Measurements from ENCODE around the gene ENO2. TPM values are rescaled to one million over a fixed set of nuclear protein-coding genes. Genes with fewer than 3 reads are reported as not detected.
A peak's percentile ranks its signal among the peaks of the same experiment; 100 is the strongest.

Gene ENO2
- total RNA-seq, 1 experiment from 2014 or later, result 33.5 TPM

- DNase-seq (ENCODE audit: low read depth, low spot score), result no peak
- no peak overlapping the region for H3K27ac ChIP-seq (ENCODE audit: low read length)
- ATAC-seq, result no peak
- H3K4me3 ChIP-seq (ENCODE audit: low read depth in 2 of 2, low read length in 2 of 2), result no peak overlapping the region
- in situ Hi-C loops (cut with HindIII; ENCODE audit: low pct_unique_long_range_greater_than_20kb, low sequenced_read_pairs), result no loop called here
- H3K4me1 ChIP-seq (ENCODE audit: control insufficient read depth, insufficient read depth, low read length), result peaks cover 17% of the 10 kb centered on the region
- H3K27me3 ChIP-seq (ENCODE audit: control insufficient read depth, insufficient read depth, low read length), result no peaks in the 10 kb centered on the region
- peaks cover 11% of the 10 kb centered on the region for H3K36me3 ChIP-seq (ENCODE audit: control insufficient read depth, insufficient read depth, low read length)
- H3K9me3 ChIP-seq (ENCODE audit: control insufficient read depth, insufficient read depth, low read depth, low read length), result no peaks in the 10 kb centered on the region
- POLR2A ChIA-PET, result no interaction called here
- CTCF ChIA-PET, result interaction anchor here (0.6 kb wide), 1 partner anchor 149 kb away, joined by 5 read pairs; no protein-coding TSS in a partner anchor
- TF ChIP-seq CTCF (IDR thresholded peaks at IDR 0.05) (no peak), REST (IDR thresholded peaks at IDR 0.05; ENCODE audit: insufficient read depth in 1 of 2, low read depth in 2 of 2, low read length in 1 of 2) (no peak), TCF7L2 (IDR thresholded peaks at IDR 0.05; ENCODE audit: low read depth, low read length) (no peak), SIN3A (IDR thresholded peaks at IDR 0.05; ENCODE audit: borderline replicate concordance, insufficient read depth, low read depth, low read length) (no peak), POLR2AphosphoS5 (IDR thresholded peaks at IDR 0.05; ENCODE audit: low read depth, low read length) (no peak)
- BruUV-seq (replicated peaks), result no TSS peak
- intact Hi-C loops (cut with micrococcal nuclease; ENCODE audit: unreplicated experiment), result no loop called here
Measured at GRCh38 chr12:6963016-6963731, 48.8 kb downstream of the ENO2 start.

- DNase-seq (ENCODE audit: low read depth, low spot score) (no peak), ATAC-seq (no peak)
- CTCF ChIA-PET, result interaction anchor here (1.3 kb wide), 1 partner anchor 15 kb away, joined by 3 read pairs; no protein-coding TSS in a partner anchor
- POLR2A ChIA-PET, result interaction anchor here (1.4 kb wide), 1 partner anchor 20 kb away, joined by 8 read pairs; the partner anchor contains the start of genes C12orf57 and RNU7-1
- H3K27me3 ChIP-seq (ENCODE audit: control insufficient read depth, insufficient read depth, low read length), result no peaks in the 10 kb centered on the region
- no TSS peak for BruUV-seq (replicated peaks)
- peaks cover 23% of the 10 kb centered on the region for H3K4me1 ChIP-seq (ENCODE audit: control insufficient read depth, insufficient read depth, low read length)
- no peak overlapping the region for H3K4me3 ChIP-seq (ENCODE audit: low read depth in 2 of 2, low read length in 2 of 2)
- no peak for TF ChIP-seq TCF7L2 (IDR thresholded peaks at IDR 0.05; ENCODE audit: low read depth, low read length)
- TF ChIP-seq REST (IDR thresholded peaks at IDR 0.05; ENCODE audit: insufficient read depth in 1 of 2, low read depth in 2 of 2, low read length in 1 of 2), result no peak
- TF ChIP-seq CTCF (IDR thresholded peaks at IDR 0.05), result no peak
- H3K36me3 ChIP-seq (ENCODE audit: control insufficient read depth, insufficient read depth, low read length), result peaks cover 11% of the 10 kb centered on the region
- in situ Hi-C loops (cut with HindIII; ENCODE audit: low pct_unique_long_range_greater_than_20kb, low sequenced_read_pairs), result no loop called here
- peak overlapping the region; percentile 57; the same call in 1 of the 2 replicates for H3K27ac ChIP-seq (ENCODE audit: low read length)
- no peaks in the 10 kb centered on the region for H3K9me3 ChIP-seq (ENCODE audit: control insufficient read depth, insufficient read depth, low read depth, low read length)
- intact Hi-C loops (cut with micrococcal nuclease; ENCODE audit: unreplicated experiment), result no loop called here
Measured at GRCh38 chr12:6963791-6964413, 49.5 kb downstream of the ENO2 start.
